Measurements from ENCODE around the gene GJB6. TPM values are rescaled to one million over a fixed set of nuclear protein-coding genes. Genes with fewer than 3 reads are reported as not detected.

The GJB6 gene
- total and polyA plus RNA-seq, 7 donors, result 0.32 TPM; not detected in 6

- WGBS, 2 donors, result 82 to 86% methylated on average over 3 of the region's 3 CpGs
- Histone ChIP-seq H3K4me3 (no peak overlapping the region), H3K36me3 (no peaks in the 10 kb centered on the region), H3K27ac (no peak overlapping the region), H3K9me3 (no peaks in the 10 kb centered on the region), H3K27me3 (peaks cover 6 to 68% (median 18%) of the 10 kb centered on the region in 3 donors), H3K4me1 (peaks cover 0 to 6% (median 0%) of the 10 kb centered on the region in 4 donors)
- no peak for TF ChIP-seq POLR2A (IDR thresholded peaks at IDR 0.05)
- intact Hi-C loops (cut with DNase I), result loop anchor here (5.0 to 10.0 kb wide), 2 partner anchors 524 to 746 kb away; partner anchors contain the start of gene IL17D
- no peak for DNase-seq
Measured at GRCh38 chr13:20181188-20181587, 50.9 kb downstream of the GJB6 start.

- WGBS, 2 donors, result 73 to 82% methylated on average over 5 of the region's 5 CpGs
- Histone ChIP-seq H3K27ac (no peak overlapping the region), H3K4me1 (peaks cover 0 to 6% (median 0%) of the 10 kb centered on the region in 4 donors), H3K27me3 (peaks cover 6 to 66% (median 18%) of the 10 kb centered on the region in 3 donors), H3K36me3 (no peaks in the 10 kb centered on the region), H3K4me3 (no peak overlapping the region), H3K9me3 (no peaks in the 10 kb centered on the region)
- no peak for TF ChIP-seq EP300 (IDR thresholded peaks at IDR 0.05)
- no peak for TF ChIP-seq CTCF (IDR thresholded peaks at IDR 0.05)
- intact Hi-C loops (cut with DNase I), result no loop called here
- no peak for DNase-seq
Measured at GRCh38 chr13:20178156-20178555, 54.0 kb downstream of the GJB6 start.

GRCh38 chr13:20177049-20177831 lies 54.9 kb downstream of the GJB6 start:
- Histone ChIP-seq H3K4me3 (no peak overlapping the region), H3K27ac (no peak overlapping the region), H3K9me3 (no peaks in the 10 kb centered on the region), H3K36me3 (no peaks in the 10 kb centered on the region), H3K27me3 (peaks cover 6 to 66% (median 18%) of the 10 kb centered on the region in 3 donors), H3K4me1 (peaks cover 0 to 6% (median 0%) of the 10 kb centered on the region in 4 donors)
- DNase-seq, result no peak
- WGBS, 2 donors, result 54 to 56% methylated on average over 67 of the region's 67 CpGs
- TF ChIP-seq POLR2A (IDR thresholded peaks at IDR 0.05) (no peak), CTCF (IDR thresholded peaks at IDR 0.05) (no peak), EP300 (IDR thresholded peaks at IDR 0.05) (no peak), POLR2AphosphoS5 (IDR thresholded peaks at IDR 0.05) (no peak)
- intact Hi-C loops (cut with DNase I), result no loop called here

GRCh38 chr13:20175907-20176652 lies 56.0 kb downstream of the GJB6 start:
- peak overlapping the region in 1 of 4 donors; percentile 55 for H3K27ac ChIP-seq
- no peaks in the 10 kb centered on the region for H3K36me3 ChIP-seq
- no peak overlapping the region for H3K4me3 ChIP-seq
- intact Hi-C loops (cut with DNase I), result no loop called here
- TF ChIP-seq CTCF (IDR thresholded peaks at IDR 0.05), result no peak
- TF ChIP-seq POLR2AphosphoS5 (IDR thresholded peaks at IDR 0.05), result no peak
- no peak for TF ChIP-seq EP300 (IDR thresholded peaks at IDR 0.05)
- no peak for TF ChIP-seq POLR2A (IDR thresholded peaks at IDR 0.05)
- WGBS, 2 donors, result 67 to 77% methylated on average over 14 of the region's 14 CpGs
- no peak for DNase-seq
- peaks cover 6 to 55% (median 18%) of the 10 kb centered on the region in 3 donors for H3K27me3 ChIP-seq
- H3K9me3 ChIP-seq, result no peaks in the 10 kb centered on the region
- peaks cover 0 to 6% (median 0%) of the 10 kb centered on the region in 4 donors for H3K4me1 ChIP-seq

- H3K27ac ChIP-seq, result peak overlapping the region in 1 of 4 donors; percentile 55
- peaks cover 0 to 6% (median 0%) of the 10 kb centered on the region in 4 donors for H3K4me1 ChIP-seq
- intact Hi-C loops (cut with DNase I), result no loop called here
- no peak for TF ChIP-seq EP300 (IDR thresholded peaks at IDR 0.05)
- no peak for TF ChIP-seq POLR2AphosphoS5 (IDR thresholded peaks at IDR 0.05)
- TF ChIP-seq CTCF (IDR thresholded peaks at IDR 0.05), result no peak
- no peak for TF ChIP-seq POLR2A (IDR thresholded peaks at IDR 0.05)
- peaks cover 6 to 52% (median 18%) of the 10 kb centered on the region in 3 donors for H3K27me3 ChIP-seq
- H3K4me3 ChIP-seq, result no peak overlapping the region
- 89% methylated on average over 3 of the region's 3 CpGs for WGBS, 2 donors
- no peak for DNase-seq
- no peaks in the 10 kb centered on the region for H3K36me3 ChIP-seq
- no peaks in the 10 kb centered on the region for H3K9me3 ChIP-seq
Measured at GRCh38 chr13:20175406-20175794, 56.7 kb downstream of the GJB6 start.
